ENCODE results near the gene FAM107B.

DNA sequence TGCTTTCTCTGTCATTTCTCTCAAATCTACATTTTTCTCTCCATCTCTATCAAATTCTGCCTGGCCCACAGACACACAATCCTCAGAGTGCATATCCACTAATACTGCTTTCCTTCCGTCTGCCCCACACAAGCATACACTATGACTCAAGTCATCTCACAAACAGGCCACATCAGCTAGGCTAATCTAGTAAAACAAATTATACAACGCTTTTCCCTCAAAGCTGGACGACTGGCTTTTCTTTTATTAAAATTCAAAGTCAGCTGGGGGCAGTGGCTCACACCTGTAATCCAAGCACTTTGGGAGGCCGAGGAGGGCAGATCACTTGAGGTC lies 161.1 kb downstream of the FAM107B start:
- TF ChIP-seq CEBPB (IDR thresholded peaks at IDR 0.05), result no peak
- no peak for TF ChIP-seq YY1 (IDR thresholded peaks at IDR 0.05; ENCODE audit: low read depth)
- TF ChIP-seq NFIC (IDR thresholded peaks at IDR 0.05), result no peak
- TF ChIP-seq TCF12 (IDR thresholded peaks at IDR 0.05; ENCODE audit: low read depth), result no peak
- no peak for TF ChIP-seq TAF1 (IDR thresholded peaks at IDR 0.05; ENCODE audit: low read depth)
- no peak for TF ChIP-seq EP300 (IDR thresholded peaks at IDR 0.05; ENCODE audit: borderline replicate concordance)
- TF ChIP-seq EGR1 (IDR thresholded peaks at IDR 0.05), result no peak
- TF ChIP-seq, protein P1, sequence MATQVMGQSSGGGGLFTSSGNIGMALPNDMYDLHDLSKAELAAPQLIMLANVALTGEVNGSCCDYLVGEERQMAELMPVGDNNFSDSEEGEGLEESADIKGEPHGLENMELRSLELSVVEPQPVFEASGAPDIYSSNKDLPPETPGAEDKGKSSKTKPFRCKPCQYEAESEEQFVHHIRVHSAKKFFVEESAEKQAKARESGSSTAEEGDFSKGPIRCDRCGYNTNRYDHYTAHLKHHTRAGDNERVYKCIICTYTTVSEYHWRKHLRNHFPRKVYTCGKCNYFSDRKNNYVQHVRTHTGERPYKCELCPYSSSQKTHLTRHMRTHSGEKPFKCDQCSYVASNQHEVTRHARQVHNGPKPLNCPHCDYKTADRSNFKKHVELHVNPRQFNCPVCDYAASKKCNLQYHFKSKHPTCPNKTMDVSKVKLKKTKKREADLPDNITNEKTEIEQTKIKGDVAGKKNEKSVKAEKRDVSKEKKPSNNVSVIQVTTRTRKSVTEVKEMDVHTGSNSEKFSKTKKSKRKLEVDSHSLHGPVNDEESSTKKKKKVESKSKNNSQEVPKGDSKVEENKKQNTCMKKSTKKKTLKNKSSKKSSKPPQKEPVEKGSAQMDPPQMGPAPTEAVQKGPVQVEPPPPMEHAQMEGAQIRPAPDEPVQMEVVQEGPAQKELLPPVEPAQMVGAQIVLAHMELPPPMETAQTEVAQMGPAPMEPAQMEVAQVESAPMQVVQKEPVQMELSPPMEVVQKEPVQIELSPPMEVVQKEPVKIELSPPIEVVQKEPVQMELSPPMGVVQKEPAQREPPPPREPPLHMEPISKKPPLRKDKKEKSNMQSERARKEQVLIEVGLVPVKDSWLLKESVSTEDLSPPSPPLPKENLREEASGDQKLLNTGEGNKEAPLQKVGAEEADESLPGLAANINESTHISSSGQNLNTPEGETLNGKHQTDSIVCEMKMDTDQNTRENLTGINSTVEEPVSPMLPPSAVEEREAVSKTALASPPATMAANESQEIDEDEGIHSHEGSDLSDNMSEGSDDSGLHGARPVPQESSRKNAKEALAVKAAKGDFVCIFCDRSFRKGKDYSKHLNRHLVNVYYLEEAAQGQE (IDR thresholded peaks at IDR 0.05; ENCODE audit: low read depth), result no peak
- TF ChIP-seq, protein P2, sequence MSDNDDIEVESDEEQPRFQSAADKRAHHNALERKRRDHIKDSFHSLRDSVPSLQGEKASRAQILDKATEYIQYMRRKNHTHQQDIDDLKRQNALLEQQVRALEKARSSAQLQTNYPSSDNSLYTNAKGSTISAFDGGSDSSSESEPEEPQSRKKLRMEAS (IDR thresholded peaks at IDR 0.05), result no peak
- no peak for TF ChIP-seq TEAD4 (IDR thresholded peaks at IDR 0.05)
- no peak for TF ChIP-seq RAD21 (IDR thresholded peaks at IDR 0.05; ENCODE audit: low read depth)
- TF ChIP-seq ZBTB7A (IDR thresholded peaks at IDR 0.05; ENCODE audit: low read depth), result no peak
